Activated naive CD8-positive, alpha-beta T cell treated with anti-CD3 and anti-CD28 coated beads for 36 hours (primary cell): ENCODE data around the gene DZIP3. TPM values are rescaled to one million over a fixed set of nuclear protein-coding genes. Genes with fewer than 3 reads are reported as not detected.

Experiments
- DNase-seq: peaks from one replicate; pipeline ENCODE4 v3.0.0; 2021
- H3K27ac Mint-ChIP-seq: one replicate; pipeline ENCODE4 v1.8.0; 2022; ENCODE audit warnings: mild to moderate bottlenecking, moderate library complexity, mixed read lengths
- H3K27me3 Mint-ChIP-seq: one replicate; pipeline ENCODE4 v1.8.0; 2022; ENCODE audit warnings: mild to moderate bottlenecking, mixed read lengths
- H3K36me3 Mint-ChIP-seq: one replicate; pipeline ENCODE4 v1.8.0; 2021; ENCODE audit warnings: mild to moderate bottlenecking, mixed read lengths
- H3K4me1 Mint-ChIP-seq: one replicate; pipeline ENCODE4 v1.8.0; 2021; ENCODE audit warnings: mixed read lengths
- H3K4me3 Mint-ChIP-seq: one replicate; pipeline ENCODE4 v1.8.0; 2022; ENCODE audit warnings: mild to moderate bottlenecking, moderate library complexity, mixed read lengths
- H3K9me3 Mint-ChIP-seq: one replicate; pipeline ENCODE4 v1.8.0; 2022; ENCODE audit warnings: mixed read lengths
- total RNA-seq, 2 experiments: library from RNA; stranded (reverse); gene quantifications; one replicate each; pipeline ENCODE4 v1.2.3, GENCODE V29; 2021

Gene DZIP3
- total RNA-seq, 2 experiments from 2014 or later: 16.2 to 17.0 TPM

DNA sequence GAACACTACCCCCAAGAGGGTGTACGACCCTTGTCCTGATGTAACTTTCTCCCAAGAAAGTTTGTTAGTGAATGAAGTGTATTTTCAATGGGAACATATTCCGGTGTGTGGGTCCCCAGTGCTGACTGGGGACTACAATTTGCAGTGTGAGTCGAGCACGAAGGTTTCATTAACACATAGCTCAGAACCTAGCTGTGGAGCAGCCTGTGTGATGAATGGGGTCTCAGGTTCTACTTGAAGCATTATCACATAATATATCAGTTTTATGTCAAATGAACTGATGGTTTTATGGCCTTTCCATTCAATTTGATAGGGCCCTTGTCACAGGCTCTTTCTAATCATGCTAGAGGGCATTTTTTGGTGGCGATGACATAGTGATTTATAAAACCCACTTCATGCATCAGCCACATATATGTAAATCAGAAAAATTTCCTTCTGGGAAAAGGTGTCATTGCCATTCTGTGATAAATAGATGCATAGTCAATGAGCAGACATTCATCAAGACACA, 123.5 kb downstream of the DZIP3 start:
- H3K27ac Mint-ChIP-seq: no peak overlapping the region
- no peak for DNase-seq
- no peaks in the 10 kb centered on the region for H3K36me3 Mint-ChIP-seq
- no peak overlapping the region for H3K4me3 Mint-ChIP-seq
- no peaks in the 10 kb centered on the region for H3K4me1 Mint-ChIP-seq
- H3K27me3 Mint-ChIP-seq: no peaks in the 10 kb centered on the region
- no peaks in the 10 kb centered on the region for H3K9me3 Mint-ChIP-seq

- no peak overlapping the region for H3K4me3 Mint-ChIP-seq
- DNase-seq: no peak
- H3K36me3 Mint-ChIP-seq: no peaks in the 10 kb centered on the region
- H3K4me1 Mint-ChIP-seq: no peaks in the 10 kb centered on the region
- no peak overlapping the region for H3K27ac Mint-ChIP-seq
- no peaks in the 10 kb centered on the region for H3K9me3 Mint-ChIP-seq
- H3K27me3 Mint-ChIP-seq: no peaks in the 10 kb centered on the region
Observed at GRCh38 chr3:108713816-108714215, 124.3 kb downstream of the DZIP3 start.

- peaks cover 2% of the 10 kb centered on the region for H3K4me1 Mint-ChIP-seq
- no peaks in the 10 kb centered on the region for H3K27me3 Mint-ChIP-seq
- H3K36me3 Mint-ChIP-seq: no peaks in the 10 kb centered on the region
- DNase-seq: no peak
- H3K9me3 Mint-ChIP-seq: peaks cover 10% of the 10 kb centered on the region
- no peak overlapping the region for H3K4me3 Mint-ChIP-seq
- H3K27ac Mint-ChIP-seq: no peak overlapping the region
Observed at GRCh38 chr3:108718454-108718853, 128.9 kb downstream of the DZIP3 start.

GRCh38 chr3:108719178-108719806, 129.8 kb downstream of the DZIP3 start:
- Mint-ChIP-seq H3K4me1 (peaks cover 6% of the 10 kb centered on the region), H3K4me3 (no peak overlapping the region), H3K27me3 (no peaks in the 10 kb centered on the region), H3K9me3 (peaks cover 10% of the 10 kb centered on the region), H3K36me3 (no peaks in the 10 kb centered on the region), H3K27ac (no peak overlapping the region)
- no peak for DNase-seq

DNA sequence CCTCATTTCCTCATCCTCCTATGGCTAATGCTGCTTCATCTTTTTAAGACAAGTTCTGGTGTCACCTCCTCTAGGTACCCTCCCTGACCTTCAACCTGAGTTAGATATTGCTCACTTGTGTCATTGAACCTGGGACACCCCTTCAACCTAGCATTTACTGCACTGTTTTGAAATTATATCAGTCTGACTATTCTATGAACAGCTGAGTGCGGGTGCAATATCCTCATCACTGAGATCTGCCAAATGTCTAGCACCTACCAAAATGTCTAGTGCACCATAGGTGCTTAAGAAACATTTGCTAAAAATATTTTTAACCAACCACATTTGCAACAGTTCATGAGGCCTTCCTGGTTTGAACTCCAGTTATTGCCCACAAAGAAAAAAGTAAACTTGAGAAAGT, 133.2 kb downstream of the DZIP3 start:
- DNase-seq: no peak
- H3K4me3 Mint-ChIP-seq: no peak overlapping the region
- H3K9me3 Mint-ChIP-seq: peaks cover 10% of the 10 kb centered on the region
- no peak overlapping the region for H3K27ac Mint-ChIP-seq
- H3K4me1 Mint-ChIP-seq: peaks cover 6% of the 10 kb centered on the region
- no peaks in the 10 kb centered on the region for H3K36me3 Mint-ChIP-seq
- H3K27me3 Mint-ChIP-seq: no peaks in the 10 kb centered on the region

DNA sequence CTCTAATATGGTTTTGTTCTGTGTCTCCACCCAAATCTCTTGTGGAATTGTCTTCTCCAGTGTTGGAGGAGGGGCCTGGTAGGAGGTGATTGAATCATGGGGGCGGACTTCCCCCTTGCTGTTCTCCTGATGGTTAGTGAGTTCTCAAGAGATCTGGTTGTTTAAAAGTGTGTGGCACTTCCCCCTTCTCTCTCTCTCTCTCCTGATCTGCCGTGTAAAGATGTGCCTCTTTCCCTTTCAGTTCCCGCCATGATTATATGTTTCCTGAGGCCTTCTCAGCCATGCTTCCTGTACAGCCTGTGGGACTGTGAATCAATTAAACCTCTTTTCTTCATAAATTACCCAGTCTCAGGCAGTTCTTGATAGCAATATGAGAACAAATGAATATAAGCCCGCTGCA, 134.6 kb downstream of the DZIP3 start:
- DNase-seq: no peak
- H3K4me3 Mint-ChIP-seq: no peak overlapping the region
- H3K4me1 Mint-ChIP-seq: peaks cover 4% of the 10 kb centered on the region
- H3K27ac Mint-ChIP-seq: no peak overlapping the region
- H3K9me3 Mint-ChIP-seq: peaks cover 10% of the 10 kb centered on the region
- no peaks in the 10 kb centered on the region for H3K27me3 Mint-ChIP-seq
- H3K36me3 Mint-ChIP-seq: no peaks in the 10 kb centered on the region

DNA sequence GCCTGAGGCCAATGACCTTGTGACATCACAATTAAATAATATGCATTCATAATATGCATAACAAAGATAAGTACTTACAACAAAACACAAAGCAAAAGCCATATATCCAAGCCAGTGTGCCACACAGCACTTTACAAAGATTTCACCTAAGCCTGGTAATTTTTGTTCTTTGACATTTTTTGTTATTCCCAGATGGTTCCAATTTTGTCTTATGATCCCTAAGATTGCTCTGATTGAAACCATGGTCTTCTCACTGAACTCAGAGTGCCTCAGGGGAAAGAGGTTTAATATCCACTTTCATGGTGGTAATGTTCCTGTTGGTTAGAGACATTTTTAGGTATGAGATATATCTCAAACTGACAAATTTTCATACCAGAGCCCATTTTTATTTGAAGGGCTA, 138.6 kb downstream of the DZIP3 start:
- H3K4me3 Mint-ChIP-seq: no peak overlapping the region
- H3K27me3 Mint-ChIP-seq: no peaks in the 10 kb centered on the region
- peaks cover 4% of the 10 kb centered on the region for H3K4me1 Mint-ChIP-seq
- DNase-seq: no peak
- no peak overlapping the region for H3K27ac Mint-ChIP-seq
- H3K36me3 Mint-ChIP-seq: no peaks in the 10 kb centered on the region
- no peaks in the 10 kb centered on the region for H3K9me3 Mint-ChIP-seq

DNA sequence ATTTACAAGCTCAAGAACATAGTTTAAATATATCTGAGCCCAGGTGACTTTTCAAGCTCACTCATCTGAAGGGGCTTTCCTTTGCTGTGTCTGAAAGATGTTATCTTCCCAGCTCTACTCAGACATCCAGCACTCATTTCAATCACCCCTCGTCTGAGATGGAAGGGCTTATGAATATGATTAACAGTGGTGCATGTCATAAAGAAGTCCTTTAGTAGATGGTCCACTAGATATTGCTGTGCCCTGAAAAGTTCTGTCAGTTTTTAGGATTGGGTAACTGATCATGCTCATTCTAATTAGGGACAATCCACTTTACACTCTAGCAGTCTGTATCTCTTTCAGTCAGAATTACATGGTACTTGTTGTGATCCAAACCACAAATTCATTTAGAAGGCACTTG, 139.4 kb downstream of the DZIP3 start:
- H3K27me3 Mint-ChIP-seq: no peaks in the 10 kb centered on the region
- no peaks in the 10 kb centered on the region for H3K9me3 Mint-ChIP-seq
- no peak overlapping the region for H3K27ac Mint-ChIP-seq
- no peaks in the 10 kb centered on the region for H3K36me3 Mint-ChIP-seq
- no peak for DNase-seq
- peaks cover 3% of the 10 kb centered on the region for H3K4me1 Mint-ChIP-seq
- no peak overlapping the region for H3K4me3 Mint-ChIP-seq

- Mint-ChIP-seq H3K4me1 (no peaks in the 10 kb centered on the region), H3K36me3 (no peaks in the 10 kb centered on the region), H3K27me3 (no peaks in the 10 kb centered on the region), H3K9me3 (no peaks in the 10 kb centered on the region), H3K4me3 (no peak overlapping the region), H3K27ac (no peak overlapping the region)
- DNase-seq: no peak
Observed at GRCh38 chr3:108736821-108737220, 147.3 kb downstream of the DZIP3 start.

GRCh38 chr3:108742929-108743328, 153.4 kb downstream of the DZIP3 start:
- Mint-ChIP-seq H3K4me3 (no peak overlapping the region), H3K4me1 (no peaks in the 10 kb centered on the region), H3K27me3 (no peaks in the 10 kb centered on the region), H3K9me3 (peaks cover 3% of the 10 kb centered on the region), H3K27ac (no peak overlapping the region), H3K36me3 (no peaks in the 10 kb centered on the region)
- no peak for DNase-seq

Other genes with a start within 250 kb of the DZIP3 start
- gene MYH15, start 79.1 kb upstream of the DZIP3 start, total RNA-seq: under 1 TPM; 0.14 TPM
- 10 to 100 TPM; 51.8 to 54.8 TPM for gene CIP2A, start 284 bp upstream of the DZIP3 start, total RNA-seq
- gene RETNLB, start 167.7 kb downstream of the DZIP3 start, total RNA-seq: not detected
- 10 to 100 TPM; 12.3 to 15.2 TPM for gene TRAT1, start 233.1 kb downstream of the DZIP3 start, total RNA-seq